GM19239 (cell line): ENCODE results near the gene ZBTB45.
"Not testable (repeated sequence)": the region's sequence is repeated elsewhere in the genome, so short reads cannot be mapped to it uniquely, and the experiment has no call there.

Source experiments
- DNase-seq: peaks from one replicate; pipeline ENCODE4 v3.0.0; 2011; ENCODE audit warnings: low spot score; ENCODE audit not compliant: insufficient read length
- FAIRE-seq: peaks from 2 replicates; lab custom pipeline; 2011; peaks lifted over from hg19 to GRCh38; lab: Jason Lieb, UNC

Gene ZBTB45

DNA sequence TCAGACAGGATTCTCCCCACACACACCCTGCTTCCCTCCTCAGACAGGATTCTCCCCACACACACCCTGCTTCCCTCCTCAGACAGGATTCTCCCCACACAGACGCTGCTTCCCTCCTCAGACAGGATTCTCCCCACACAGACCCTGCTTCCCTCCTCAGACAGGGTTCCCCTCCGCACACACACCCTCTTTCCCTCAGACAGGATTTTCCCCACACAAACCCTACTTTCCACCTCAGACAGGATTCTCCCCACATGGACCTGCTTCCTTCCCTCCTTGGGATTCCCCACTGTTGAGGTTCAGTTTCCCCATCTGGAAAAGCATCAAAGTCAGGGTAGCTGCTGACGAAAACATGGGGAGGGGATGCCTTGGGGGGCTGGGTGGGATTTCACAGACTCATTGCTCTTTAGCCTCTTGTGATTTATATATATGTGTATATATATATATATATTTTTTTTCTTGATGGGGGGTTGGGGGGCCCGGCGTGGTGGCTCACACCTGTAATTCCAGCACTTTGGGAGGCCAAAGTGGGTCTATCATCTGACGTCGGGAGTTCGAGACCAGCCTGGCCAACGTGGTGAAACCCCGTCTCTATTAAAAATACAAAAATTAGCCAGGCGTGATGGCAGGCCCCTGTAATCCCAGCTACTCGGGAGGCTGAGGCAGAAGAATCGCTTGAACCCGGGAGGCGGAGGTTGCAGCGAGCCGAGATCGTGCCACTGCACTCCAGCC lies 23.2 kb upstream of the ZBTB45 start:
- FAIRE-seq, DNase-seq: not testable (repeated sequence)

DNA sequence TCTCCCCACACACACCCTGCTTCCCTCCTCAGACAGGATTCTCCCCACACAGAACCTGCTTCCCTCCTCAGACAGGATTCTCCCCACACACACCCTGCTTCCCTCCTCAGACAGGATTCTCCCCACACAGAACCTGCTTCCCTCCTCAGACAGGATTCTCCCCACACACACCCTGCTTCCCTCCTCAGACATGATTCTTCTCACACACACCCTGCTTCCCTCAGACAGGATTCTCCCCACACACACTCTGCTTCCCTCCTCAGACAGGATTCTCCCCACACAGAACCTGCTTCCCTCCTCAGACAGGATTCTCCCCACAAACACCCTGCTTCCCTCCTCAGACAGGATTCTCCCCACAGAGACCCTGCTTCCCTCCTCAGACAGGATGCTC lies 19.6 kb upstream of the ZBTB45 start:
- not testable (repeated sequence) for DNase-seq, FAIRE-seq

DNA sequence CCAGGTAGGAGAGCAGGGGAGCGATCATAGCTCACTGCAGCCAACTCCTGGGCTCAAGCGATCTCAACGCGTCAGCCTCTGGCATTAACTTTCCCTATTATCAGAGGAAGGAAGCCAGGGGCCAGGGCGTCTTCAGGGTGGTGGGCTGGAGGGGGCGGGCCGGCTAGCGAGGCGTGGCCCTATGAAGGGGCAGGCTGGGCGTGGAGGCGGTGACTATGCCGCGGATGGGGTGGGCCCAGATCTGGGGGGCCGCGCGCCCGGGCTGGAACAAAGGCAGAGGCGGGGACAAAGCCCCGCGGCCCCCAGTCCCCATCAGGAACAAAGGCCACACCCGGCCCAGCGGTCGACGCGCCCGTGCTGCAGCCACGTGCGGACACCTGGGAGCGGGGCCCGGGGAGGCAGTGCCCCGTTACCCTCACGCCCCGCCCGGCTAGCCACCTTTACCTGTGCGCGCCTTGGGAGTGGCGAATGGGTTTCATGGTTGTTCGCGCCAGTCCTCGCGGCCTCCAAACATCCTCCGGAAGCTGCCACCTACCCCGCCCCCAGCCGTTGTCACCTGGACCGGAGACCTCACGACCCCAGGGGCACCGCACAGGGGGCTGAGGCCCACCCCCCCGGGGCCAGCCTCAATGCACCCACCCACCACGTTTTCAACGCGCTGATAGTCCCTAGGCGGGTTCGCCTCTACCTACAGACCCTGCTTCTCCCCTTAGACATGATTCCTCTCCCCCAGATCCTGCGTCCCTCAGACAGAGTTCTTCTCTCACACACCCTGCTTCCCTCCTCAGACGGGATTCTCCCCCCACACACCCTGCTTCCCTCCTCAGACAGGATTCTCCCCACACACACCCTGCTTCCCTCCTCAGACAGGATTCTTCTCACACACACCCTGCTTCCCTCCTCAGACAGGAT lies 18.9 kb upstream of the ZBTB45 start:
- DNase-seq (no peak), FAIRE-seq (no peak)

DNA sequence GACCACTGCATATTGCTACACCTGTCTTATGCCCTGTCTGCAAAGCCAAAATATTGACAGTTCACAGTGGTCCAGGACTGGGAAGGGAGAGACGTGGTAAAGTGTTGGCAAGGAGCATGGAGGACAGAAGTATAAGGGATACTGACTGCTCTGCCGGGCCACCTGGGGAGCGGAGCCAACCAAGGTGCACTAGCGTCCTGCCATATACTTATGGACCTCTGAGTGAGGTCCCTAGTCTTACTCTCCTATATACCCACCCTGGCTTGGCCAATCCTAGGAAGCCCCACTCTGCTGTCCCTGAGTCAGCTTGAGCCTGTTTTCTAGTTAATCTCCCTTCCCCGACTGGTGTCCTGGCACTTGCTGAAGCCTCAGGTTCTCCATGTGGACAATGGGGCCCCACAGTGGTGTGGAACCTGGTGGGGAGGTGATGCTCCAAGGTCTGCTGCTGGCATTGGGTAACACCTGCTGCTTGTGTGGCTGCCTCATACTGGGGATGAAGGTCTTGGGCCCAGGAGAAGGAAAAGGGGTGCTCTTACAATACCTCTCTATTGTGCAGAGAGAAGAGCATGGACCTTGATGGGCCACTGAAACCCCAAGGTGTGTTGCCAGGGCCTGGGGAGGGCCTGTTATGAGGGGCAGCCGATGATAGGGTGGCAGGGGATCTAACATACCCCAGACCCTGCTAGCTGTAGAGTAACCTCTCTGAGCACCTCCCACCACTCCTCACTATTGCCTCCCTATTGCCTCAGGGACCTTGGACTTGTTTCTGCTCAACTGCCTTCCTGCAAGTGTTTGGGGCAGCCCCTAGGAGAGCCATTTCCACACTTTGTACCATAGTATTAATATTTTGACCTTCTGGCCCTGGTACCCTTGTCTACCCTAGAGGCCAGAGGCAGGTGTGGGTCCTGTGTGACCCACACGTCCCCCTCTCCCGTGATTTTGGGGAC lies 17.5 kb upstream of the ZBTB45 start:
- no peak for FAIRE-seq
- no peak for DNase-seq

DNA sequence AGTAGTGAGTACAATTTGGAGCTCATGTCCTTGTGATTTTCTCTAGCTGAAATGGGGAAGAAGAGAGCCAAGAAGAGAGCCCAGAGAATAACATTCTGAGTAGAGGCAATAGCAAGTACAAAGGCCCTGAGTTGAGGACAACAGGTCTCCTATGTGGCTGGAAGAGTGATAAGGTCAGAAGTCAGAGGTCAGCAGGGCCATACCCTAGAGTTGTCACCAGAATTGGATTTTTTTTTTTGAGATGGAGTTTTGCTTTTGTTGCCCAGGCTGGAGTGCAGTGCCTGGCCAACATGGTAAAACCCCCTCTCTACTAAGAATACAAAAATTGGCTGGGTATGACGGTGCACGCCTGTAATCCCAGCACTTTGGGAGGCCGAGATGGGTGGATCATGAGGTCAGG lies 16.2 kb upstream of the ZBTB45 start:
- no peak for DNase-seq
- FAIRE-seq = no peak

DNA sequence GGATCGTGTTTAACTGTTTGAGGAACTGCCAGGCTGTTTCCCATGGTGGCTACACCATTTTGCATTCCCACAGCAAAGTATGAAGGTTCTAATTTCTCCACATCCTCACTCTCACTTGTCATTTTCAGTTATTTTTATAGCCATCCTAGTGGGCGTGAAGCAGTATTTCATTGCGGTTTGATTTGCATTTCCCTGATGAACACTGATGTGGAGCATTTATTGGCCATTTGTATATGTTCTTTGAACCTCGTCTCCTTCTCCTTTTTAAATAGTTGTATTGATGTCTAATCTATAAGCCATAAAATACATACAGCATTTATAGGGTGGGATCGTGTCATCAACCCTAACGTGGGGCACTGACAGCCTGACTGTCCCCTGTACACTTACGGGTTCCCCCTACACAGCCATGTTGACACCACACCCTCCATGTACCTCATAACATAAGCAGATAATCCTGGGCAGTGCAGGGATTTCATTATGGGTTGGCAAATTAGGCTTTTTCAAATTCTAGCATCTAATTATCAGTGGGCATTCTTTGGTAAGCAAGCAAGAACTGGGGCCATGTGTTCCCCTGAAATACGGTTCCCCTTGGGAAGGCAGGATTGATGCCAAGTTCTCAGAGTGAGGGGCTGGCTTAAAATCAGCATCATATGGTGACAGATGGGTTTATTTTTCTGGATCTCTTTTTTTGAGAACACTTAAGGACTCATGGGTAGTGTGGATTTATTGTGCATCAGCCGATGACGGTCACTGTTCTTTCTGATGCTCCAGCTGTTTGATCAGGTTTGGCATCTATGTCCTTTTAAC lies 11.6 kb upstream of the ZBTB45 start:
- FAIRE-seq (no peak), DNase-seq (no peak)

DNA sequence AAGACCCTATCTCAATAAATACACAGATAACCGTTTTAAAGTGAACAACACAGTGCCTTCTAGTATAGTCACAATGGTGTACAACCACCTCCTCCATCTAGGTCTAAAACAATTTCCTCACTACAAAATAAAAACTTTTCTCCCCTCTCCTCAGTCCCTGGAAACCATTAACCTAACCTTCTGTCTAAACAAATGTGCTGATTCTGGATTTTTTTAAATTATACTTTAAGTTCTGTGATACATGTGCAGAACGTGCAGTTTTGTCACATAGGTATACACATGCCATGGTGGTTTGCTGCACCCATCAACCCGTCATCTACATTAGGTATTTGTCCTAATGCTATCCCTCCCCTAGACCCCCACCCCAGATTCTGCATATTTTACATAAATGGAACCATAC lies 9.8 kb upstream of the ZBTB45 start:
- DNase-seq = no peak
- FAIRE-seq = no peak

DNA sequence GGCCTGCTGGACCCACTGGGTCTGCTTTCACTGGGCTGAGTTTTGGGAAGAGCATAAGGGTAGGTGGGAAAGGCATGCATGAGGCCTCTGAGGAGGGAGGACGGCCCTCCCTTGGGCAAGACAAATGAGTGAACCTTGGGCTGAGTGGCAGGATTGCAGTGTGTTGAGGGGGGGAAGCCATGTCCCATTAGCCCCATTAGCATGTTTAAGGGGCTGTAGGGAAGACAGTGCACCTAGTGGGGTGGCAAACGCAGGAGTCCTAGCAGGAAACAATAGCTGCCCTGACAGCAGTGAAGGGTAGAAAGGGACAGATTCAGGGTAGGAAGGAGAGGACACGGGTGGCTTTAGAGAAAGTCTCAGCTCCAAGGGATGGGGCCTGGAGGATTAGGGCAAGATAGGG lies 3.1 kb upstream of the ZBTB45 start:
- DNase-seq = no peak
- FAIRE-seq = no peak

DNA sequence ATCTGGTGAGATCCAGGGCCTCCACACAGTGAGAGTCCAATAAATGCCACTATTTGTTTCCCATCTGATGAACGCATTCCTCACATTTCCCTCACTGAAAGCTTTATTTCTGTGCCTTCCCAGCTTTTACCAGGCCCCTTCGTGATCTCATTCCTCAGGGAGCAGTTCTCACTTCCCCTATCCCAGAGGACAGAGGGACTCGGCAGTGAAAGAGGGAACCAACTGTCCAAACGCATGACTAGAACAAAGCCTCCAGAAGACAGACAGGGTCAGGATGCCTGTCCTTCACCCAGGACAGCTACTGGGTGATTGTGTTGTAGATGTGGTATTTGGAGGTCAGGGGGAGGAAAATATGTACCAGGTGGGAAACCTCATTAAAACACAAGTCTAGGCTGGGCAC lies 2.0 kb upstream of the ZBTB45 start:
- FAIRE-seq (no peak), DNase-seq (no peak)

DNA sequence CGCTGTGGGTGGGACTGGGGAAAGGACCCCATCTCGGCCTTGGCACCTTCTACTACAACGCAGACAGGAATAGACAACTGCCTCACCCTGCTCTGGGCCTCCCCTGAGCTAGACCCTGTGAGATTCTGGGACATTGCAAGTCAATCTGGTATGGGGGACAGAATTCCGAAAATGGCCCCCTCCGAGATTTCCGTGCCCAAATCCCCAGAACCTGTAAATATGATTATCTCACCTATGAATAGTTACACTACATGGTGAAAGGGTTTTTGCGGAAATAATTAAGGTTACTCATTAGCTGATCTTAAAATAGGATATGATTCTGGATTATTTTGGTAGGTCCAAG lies 618 bp upstream of the ZBTB45 start:
- DNase-seq (no peak), FAIRE-seq (no peak)

DNA sequence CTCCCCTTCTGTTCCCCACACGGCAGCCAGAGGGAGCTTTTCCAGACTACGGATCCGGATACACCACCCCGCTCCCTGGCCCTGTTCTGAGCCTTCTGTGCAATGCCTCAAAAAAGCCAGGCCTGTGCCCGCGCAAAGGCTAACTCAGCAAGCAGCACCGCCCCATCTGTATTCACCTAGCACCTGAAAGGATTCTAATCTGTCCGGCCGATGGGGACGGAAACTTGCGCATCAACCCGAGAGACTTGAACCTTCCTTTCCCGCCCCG lies 589 bp downstream of the ZBTB45 start:
- FAIRE-seq = no peak

DNA sequence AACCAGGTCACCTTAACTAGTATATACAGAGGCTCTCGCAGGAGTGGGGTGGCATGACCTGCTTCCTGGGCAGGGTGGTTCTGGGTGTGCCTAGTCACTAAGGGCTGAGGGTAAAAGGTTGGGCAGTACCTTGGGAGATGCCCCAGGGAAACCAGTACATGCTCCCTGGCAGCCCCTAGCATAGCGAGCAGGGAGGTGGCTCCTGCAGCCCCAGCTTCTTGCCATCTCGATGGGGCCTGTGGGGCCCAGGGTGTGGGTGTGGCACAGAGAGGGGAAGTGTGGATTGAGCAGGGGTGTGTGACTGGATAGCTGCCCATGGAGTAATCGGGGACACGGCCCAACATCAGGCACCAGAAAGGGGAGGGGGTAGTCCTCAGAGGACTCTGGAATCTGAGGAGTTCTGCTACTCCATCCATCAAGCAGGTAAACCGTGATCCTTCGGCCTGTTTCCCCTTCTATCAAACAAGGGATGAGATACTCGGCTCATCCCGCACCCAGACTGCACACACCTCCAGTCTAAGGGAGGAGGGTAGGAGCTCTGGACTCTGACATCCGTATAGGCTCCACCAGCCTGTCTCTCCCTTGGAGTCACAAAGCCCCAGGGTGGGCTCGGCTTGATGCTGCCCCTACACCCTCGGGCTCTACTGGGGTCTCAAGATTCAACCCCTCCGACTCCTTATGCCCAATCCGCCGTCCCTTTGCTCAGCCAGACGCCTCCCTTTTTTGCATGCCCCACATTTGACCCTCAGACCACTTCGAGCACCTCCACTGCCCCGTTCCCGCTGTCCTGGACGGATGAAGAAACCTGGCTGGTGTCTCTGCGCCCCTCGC lies 1.1 kb downstream of the ZBTB45 start:
- FAIRE-seq (peak; percentile 39), DNase-seq (no peak)

More for the DNA sequence above, 589 bp downstream of the ZBTB45 start:
- peak; percentile 41 for DNase-seq

DNA sequence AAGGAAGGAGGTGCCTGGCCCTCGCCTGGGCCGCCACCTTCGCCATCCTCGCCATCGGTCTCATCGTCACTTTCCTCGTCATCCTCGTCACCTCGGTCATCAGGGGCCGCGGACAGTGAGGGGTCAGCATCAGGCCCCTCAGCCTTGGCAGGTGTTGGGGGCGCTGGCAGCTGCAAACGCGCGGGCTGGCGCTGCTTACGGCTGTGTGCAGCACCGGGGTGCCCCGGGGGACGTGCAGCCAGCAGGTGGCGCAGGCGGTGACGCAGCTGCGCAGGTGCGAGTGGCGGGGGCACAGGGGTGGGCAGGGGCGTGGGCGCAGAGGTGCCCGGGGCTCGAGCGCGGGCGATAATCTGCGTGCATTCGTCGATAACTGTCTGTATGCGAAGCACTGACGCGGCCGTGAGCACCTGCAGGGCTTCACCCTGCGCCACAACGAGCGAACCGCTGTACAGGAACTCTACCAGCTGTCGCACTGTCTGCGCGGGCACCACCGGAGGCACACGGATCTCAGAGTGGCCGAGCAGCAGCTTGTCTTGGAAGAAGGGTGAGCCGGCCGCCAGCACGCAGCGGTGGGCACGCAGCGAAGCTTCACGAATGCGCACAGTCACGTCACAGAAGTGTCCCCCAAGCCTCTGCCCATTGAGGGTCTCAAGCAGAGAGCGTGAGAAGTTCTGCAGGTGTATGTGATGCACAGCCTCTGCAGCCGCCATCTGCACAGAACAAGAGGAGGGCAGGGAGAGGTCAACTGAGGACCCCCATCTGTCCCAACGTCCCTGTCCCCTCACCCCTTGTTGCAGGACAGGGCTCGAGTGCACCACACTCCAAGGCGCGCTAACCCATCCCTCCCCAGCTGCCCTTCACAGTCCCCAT lies 2.4 kb downstream of the ZBTB45 start:
- no peak for FAIRE-seq

DNA sequence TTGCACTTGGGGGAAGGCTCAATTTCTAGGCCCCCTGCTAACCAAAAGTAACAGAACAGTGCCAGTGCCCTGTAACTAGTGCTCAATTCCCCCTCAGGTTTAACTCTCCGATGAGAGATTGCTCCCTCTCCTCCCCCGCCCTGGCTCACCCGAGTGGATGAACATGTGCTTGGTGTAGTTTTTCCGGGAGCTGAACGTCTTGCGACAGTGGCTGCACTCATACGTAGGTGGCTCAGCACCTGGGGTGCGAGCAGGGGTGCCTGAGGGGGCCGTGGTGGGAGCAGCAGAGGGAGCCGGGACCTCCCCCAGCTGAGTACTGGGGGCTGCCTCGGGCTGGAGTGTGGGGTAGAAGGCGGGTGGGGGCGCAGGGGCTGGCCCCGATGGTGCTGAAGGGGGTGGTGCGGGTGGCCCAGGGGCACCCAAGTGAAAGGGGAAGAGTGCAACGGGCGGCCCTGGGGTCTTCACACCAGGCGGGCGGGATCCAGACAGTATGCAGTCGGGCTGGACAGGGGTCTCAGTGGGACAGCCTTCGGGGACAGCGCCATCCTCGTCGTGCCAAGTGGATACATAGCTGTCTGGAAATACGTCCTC lies 3.3 kb downstream of the ZBTB45 start:
- no peak for DNase-seq
- FAIRE-seq = no peak

More for the DNA sequence above, 2.4 kb downstream of the ZBTB45 start:
- no peak for DNase-seq

DNA sequence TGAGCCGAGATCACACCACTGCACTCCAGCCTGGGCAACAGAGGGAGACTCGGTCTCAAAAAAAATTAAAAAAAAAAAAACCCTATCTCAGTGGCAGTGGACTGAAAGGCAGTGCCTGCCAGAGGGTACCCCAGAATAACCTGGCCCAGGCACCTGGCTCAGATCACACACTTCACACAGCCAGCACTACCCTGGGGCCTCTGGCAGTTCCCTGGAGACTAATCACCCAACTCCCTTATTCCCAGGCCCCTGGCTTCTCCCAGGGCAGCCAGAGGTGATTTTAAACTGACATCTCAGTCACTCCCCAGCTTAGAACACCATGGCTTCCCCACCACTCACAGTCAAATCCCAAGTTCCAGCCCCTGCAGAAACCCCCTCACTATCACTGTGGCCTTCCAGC lies 4.4 kb downstream of the ZBTB45 start:
- FAIRE-seq (no peak), DNase-seq (no peak)

DNA sequence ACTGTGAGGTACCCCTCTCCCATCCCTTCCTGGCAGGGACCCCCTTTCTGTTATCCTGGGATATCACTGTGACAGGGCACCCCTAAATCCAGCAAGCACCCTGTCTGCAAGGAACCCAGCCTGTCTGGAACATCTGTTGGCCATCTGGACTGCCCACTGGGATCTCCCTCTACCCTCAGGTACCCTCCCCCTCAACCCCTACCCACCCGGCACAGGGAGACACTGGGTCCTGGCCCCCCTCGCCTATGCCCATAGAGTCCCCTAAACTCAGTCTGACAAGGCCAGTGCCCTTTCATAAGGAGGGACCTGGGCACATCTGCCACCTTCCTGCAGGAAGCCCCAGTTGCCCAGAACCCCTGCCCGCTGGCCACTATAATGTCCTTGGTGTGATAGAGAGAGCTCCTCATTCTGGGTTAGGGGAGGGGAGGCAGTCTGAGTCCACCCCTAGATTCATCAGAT lies 5.0 kb downstream of the ZBTB45 start:
- peak; percentile 11 for FAIRE-seq
- no peak for DNase-seq

DNA sequence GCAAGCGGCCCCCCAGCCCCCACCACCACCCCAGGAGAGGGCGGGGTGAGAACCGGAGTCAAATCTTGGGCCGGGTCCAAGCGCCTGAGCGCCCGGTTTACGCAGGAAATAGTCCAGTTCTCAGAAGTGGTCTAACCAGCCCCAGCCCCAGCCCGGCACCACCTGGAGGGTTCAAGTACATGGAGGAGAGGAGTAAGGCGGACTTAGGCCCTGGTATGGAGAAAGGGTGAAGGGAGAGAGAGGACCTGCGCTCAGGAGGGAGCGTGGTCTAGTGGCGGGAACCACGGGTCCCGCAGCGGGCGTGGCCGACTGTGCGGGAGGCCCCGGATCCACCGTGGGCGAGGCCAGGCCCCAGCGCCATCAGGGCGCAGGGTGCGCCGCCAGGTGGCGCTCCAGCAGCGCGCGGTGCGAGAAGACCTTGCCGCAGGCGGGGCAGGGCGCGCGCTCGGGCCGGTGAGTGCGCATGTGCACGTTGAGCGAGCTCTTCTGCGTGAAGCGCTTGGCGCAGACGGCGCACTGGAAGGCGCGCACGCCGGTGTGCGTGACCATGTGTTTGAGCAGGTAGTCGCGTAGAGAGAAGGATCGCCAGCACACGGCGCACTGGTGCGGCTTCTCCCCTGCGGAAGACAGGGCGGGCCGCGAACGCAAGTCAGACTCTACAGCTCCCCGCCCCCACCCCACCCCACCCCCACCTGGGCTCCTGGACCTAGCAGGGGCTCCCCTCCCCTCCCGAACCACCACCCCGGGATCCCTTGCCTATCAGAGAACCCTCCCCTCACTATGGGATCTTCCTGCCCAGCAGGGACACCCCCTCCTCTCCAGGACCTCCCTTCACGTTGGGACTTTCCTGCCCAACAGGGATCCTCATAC lies 5.7 kb downstream of the ZBTB45 start:
- FAIRE-seq (peak; percentile 97), DNase-seq (peak; percentile 96)
